Tongue (tissue), 2 donors: ENCODE data around the gene SYT9. TPM values are rescaled to one million over a fixed set of nuclear protein-coding genes. Genes with fewer than 3 reads are reported as not detected.
"Not testable (repeated sequence)": the region's sequence is repeated elsewhere in the genome, so short reads cannot be mapped to it uniquely, and the experiment has no call there.

Source experiments
- DNase-seq: peaks from one replicate; pipeline ENCODE4 v3.0.0-alpha.2; 2015
- total RNA-seq: library from RNA; depleted of rRNA; stranded (reverse); fragments of >200 nt; gene quantifications from one replicate; pipeline ENCODE4 v1.2.3, GENCODE V29; 2014

Gene SYT9
- total RNA-seq, 1 donor from 2014 or later, result 0.92 TPM

GRCh38 chr11:7275133-7275532 lies 23.4 kb downstream of the SYT9 start:
- DNase-seq, result no peak

DNA sequence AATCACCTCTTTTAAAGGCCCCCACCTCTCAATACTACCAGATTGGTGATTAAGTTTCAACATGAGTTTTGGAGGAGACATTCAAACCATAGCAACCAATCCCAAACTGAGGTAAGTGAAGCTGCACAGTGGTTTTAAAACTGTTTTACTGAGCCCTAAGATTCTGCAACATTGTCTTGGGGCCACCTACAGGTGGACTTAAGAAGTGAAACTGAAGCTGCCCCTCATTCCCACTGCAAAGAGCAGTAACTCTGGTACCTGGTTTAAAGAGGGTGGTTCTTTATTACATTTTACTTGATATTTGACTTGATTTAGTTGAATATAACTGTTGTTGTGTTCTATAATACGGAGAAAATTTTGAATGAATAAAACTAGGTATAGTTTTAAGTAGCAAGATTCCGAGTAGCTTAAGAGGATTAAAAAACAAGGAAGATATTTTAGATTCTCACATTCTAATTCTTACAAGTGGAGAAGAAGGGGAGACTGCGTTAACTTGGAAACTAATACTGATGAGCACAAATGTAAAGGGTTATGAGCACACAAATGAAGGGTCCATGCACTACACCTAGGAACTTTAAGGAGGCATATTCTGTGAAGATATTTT lies 26.7 kb downstream of the SYT9 start:
- peak; percentile 41 for DNase-seq

DNA sequence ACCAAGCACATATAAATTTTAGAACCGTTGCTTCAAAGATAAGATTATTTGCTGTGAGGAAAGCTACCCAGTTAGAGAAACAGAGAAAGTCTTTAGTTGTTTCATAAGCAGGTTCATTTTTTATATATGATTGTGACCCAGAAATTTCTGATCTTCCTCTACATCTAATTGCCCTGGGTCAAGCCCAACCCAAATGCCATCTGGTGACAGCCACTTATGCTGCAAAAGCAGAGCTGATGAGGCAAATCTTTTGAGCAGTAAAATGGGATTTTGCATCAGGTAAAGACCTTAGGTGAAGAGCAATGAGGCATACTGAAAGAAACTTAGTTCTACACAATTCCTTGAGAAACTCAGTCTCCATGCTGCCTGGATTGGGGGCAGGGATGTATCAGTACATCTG lies 28.0 kb downstream of the SYT9 start:
- no peak for DNase-seq

DNA sequence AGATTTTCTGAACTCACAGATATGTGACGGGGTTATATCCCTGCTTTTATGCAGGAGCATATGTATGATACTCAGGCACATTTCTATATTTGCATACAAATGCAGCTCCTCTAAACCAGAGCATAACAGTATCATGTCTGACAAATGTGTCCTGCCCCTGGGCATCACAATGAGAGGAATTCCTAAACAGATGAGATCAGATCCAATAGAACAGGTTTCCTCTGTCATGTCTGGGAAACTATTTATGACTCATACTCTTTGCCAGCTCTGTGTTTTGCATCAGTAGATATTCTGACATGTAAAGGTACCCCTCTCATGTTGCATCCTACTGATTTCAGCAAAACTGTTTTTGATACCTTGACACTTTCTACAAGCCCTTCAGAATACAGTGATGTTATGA lies 29.4 kb downstream of the SYT9 start:
- DNase-seq, result peak; percentile 28

DNA sequence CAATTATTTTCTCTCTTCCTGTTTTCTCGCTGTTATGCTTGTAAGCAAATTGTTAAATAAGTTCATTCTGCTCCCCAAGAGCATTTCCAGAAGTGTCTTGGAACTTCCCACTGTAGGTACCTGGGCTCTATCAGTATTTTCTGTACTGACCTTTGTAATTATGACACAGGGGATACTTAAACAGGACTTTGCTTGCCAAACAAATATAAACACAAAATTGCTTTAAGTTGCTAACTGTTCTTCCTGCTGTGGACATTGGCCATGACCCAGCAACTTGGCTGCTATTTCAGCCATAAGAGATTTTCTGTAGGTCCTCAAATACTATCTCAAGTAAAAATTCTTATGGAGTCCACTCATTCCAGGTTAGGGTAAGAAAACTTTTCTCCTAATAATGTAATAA lies 30.1 kb downstream of the SYT9 start:
- peak; percentile 36 for DNase-seq

- DNase-seq, result no peak
Measured at GRCh38 chr11:7286178-7286577, 34.5 kb downstream of the SYT9 start.

DNA sequence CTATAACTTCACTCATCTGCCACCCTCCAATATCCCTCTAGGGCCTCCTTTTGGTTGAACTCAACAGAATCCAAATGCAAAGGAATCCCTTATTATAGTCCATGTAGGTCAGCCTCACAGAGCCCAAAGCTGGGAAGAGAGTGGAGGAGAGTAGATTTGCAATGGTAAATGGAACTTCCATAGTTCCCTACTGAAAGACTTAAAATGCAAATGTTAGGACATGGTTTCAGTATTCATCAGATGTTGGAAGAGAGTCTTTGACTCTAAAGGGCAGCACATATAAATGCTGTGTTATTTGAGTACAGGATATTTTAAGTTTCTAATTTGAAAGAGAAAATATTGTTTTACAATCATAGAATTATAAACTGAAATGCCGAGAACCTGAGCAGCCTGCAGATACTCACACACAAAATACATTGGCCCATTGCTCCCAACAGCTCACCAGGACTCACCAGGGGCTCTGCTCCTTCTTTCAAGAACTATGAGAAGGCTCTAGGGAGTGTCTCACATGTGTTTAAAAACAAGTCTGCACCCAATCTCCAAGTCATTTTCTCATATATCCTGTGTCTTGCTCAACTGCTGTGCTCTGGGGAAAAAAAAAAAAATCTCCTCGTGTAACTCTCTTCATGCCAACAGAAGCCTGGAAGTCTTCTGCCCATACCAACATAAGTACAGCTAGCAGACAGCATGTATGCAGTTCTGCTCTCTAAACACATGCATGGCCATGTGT lies 39.6 kb downstream of the SYT9 start:
- DNase-seq, result no peak

DNA sequence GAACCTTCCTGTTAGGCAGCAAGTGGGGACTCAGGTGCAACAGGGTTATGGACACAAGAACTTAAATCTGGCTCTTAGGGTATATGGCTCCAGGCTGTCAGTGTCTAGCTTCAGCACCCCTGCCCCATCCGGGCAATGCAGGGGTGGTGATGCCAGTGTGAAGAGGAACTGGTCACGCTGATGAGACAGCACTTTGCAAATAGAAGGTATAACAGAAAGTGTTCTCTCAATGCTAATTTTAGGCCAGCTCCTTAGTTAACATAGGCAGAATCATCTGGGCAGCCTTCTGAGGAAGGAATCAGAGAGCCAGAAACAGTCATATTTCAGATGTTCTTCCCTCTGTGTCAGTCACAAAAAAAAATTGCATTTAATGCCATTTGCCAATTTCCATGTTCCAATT lies 41.2 kb downstream of the SYT9 start:
- no peak for DNase-seq

GRCh38 chr11:7299393-7299792 lies 47.7 kb downstream of the SYT9 start:
- DNase-seq, result no peak

GRCh38 chr11:7300281-7300680 lies 48.6 kb downstream of the SYT9 start:
- DNase-seq, result no peak

DNA sequence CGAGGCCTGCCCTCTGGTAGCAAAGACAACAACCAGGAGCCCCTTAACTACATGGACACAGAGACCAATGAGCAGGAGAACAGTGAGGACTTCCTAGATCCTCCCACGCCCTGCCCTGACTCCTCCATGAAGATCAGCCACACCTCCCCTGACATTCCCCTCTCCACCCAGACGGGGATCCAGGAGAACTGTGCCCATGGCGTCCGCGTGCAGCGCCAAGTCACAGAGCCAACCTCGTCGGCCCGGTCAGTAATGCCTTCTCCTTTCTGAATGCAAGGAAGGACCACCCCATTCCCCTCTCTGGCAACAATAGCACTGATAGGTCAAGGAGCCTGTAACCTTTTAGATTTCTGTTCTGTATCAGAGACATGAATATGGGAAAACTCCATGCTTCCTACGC lies 51.4 kb downstream of the SYT9 start:
- no peak for DNase-seq

GRCh38 chr11:7306900-7307299 lies 55.2 kb downstream of the SYT9 start:
- peak; percentile 48 for DNase-seq

- DNase-seq, result no peak
Measured at GRCh38 chr11:7307836-7308235, 56.1 kb downstream of the SYT9 start.

- DNase-seq, result no peak
Measured at GRCh38 chr11:7311903-7312302, 60.2 kb downstream of the SYT9 start.

- no peak for DNase-seq
Measured at GRCh38 chr11:7314811-7315604, 63.3 kb downstream of the SYT9 start.

DNA sequence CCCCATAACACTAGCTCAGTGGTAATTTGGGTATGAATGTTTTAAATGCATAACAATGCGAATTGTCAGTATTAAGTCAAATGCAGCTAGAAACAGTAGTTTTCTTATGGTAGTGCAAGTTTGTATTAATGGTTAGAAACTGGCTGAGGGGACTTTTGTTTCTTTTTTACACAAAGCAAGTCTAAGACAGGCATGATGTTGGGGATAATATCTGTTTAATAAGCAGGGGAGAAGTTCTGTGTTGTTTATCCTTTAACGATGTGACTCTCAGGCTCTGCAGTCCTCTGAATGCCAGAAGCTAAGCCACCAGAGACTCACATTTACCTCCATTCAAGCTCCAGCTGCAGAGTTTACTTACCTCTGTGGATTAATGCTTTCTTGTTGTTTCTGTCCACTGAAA lies 67.8 kb downstream of the SYT9 start:
- DNase-seq, result no peak

- no peak for DNase-seq
Measured at GRCh38 chr11:7320306-7320705, 68.6 kb downstream of the SYT9 start.

- DNase-seq, result no peak
Measured at GRCh38 chr11:7321473-7322450, 70.1 kb downstream of the SYT9 start.

DNA sequence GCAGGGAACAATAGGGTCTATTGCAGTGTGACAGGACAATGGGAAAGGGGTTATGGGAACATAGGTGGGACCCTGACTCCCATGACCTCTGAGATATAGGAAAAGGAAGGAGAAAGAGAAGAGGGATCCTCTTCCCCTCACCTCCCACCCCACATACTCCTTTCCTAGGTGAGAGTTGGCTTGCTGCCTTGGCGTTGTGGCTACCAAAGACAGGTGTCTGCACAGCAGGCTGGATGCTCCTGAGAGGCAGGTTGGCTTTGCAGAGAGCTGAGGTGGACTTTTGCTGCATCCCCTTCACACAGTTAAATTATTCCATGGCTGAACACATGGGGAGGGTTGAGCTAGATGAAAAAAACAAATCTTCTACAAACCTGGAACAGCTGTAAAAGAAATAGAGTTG lies 80.7 kb downstream of the SYT9 start:
- no peak for DNase-seq

DNA sequence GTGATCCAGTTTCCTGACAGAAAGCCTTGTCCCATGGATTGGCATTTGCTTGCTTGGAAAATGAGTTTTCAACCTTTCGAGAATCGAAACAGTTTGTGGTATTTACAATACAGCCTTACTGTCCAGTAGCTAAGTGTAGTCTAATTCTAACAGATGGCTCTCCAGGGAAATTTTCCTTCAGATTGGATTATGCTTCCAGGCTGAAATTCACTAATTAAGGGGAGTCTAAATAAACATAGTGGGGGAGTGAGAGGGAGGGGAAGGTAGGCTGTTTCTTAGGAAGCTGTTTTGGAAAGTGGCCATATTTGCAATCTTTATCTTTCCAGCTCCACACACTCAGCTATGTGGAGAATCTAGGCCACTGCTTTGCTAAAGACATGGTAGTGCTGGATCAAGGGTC lies 81.3 kb downstream of the SYT9 start:
- no peak for DNase-seq

DNA sequence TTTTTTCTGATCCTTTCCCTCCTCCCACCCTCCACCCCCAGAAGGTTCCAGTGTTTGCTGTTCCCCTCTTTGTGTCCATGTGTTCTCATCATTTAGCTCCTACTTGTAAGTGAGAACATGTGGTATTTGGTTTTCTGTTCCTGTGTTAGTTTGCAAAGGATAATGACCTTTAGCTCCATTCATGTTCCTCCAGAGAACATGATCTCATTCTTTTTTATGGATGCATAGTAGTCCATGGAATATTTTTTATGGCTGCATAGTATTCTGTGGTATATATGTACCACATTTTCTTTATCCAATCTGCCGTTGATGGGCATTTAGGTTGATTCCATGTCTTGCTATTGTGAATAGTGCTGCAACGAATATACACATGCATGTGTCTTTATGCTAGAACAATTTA lies 83.7 kb downstream of the SYT9 start:
- DNase-seq, result not testable (repeated sequence)

GRCh38 chr11:7341551-7341950 lies 89.8 kb downstream of the SYT9 start:
- no peak for DNase-seq
